ENCODE data around the gene SFXN2.

GRCh38 chr10:102720775-102721301 lies 6.4 kb downstream of the SFXN2 start:
- TF ChIP-seq, protein P1, sequence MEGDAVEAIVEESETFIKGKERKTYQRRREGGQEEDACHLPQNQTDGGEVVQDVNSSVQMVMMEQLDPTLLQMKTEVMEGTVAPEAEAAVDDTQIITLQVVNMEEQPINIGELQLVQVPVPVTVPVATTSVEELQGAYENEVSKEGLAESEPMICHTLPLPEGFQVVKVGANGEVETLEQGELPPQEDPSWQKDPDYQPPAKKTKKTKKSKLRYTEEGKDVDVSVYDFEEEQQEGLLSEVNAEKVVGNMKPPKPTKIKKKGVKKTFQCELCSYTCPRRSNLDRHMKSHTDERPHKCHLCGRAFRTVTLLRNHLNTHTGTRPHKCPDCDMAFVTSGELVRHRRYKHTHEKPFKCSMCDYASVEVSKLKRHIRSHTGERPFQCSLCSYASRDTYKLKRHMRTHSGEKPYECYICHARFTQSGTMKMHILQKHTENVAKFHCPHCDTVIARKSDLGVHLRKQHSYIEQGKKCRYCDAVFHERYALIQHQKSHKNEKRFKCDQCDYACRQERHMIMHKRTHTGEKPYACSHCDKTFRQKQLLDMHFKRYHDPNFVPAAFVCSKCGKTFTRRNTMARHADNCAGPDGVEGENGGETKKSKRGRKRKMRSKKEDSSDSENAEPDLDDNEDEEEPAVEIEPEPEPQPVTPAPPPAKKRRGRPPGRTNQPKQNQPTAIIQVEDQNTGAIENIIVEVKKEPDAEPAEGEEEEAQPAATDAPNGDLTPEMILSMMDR (IDR thresholded peaks at IDR 0.05): no peak
- TF ChIP-seq POLR2A (IDR thresholded peaks at IDR 0.05): no peak

Measured in tibial nerve (tissue), 3 donors.